Measurements from ENCODE around the gene N4BP2L2. TPM values are rescaled to one million over a fixed set of nuclear protein-coding genes. Genes with fewer than 3 reads are reported as not detected.

N4BP2L2 gene
- total and polyA plus RNA-seq, 2 experiments from 2014 or later = 63.1 to 160 TPM

DNA sequence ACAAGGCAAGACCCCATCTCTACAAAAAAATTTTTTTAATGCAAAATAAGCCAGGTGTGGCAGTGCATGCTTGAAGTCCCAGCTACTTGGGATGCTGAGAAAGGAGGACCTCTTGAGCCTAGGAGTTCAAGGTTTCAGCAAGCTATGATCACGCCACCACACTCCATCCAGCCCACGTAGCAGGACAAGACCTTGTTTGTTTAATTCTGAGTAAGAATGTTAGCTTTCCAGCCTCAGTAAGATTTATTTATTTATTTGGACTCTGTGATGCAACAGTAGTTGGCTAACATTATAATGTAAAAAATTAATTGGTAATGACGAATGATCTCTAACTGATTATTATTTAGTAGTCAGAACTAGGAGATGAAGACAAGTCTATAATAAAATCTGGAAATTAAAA lies 23.3 kb downstream of the N4BP2L2 start (continued):
- TF ChIP-seq, protein P1, sequence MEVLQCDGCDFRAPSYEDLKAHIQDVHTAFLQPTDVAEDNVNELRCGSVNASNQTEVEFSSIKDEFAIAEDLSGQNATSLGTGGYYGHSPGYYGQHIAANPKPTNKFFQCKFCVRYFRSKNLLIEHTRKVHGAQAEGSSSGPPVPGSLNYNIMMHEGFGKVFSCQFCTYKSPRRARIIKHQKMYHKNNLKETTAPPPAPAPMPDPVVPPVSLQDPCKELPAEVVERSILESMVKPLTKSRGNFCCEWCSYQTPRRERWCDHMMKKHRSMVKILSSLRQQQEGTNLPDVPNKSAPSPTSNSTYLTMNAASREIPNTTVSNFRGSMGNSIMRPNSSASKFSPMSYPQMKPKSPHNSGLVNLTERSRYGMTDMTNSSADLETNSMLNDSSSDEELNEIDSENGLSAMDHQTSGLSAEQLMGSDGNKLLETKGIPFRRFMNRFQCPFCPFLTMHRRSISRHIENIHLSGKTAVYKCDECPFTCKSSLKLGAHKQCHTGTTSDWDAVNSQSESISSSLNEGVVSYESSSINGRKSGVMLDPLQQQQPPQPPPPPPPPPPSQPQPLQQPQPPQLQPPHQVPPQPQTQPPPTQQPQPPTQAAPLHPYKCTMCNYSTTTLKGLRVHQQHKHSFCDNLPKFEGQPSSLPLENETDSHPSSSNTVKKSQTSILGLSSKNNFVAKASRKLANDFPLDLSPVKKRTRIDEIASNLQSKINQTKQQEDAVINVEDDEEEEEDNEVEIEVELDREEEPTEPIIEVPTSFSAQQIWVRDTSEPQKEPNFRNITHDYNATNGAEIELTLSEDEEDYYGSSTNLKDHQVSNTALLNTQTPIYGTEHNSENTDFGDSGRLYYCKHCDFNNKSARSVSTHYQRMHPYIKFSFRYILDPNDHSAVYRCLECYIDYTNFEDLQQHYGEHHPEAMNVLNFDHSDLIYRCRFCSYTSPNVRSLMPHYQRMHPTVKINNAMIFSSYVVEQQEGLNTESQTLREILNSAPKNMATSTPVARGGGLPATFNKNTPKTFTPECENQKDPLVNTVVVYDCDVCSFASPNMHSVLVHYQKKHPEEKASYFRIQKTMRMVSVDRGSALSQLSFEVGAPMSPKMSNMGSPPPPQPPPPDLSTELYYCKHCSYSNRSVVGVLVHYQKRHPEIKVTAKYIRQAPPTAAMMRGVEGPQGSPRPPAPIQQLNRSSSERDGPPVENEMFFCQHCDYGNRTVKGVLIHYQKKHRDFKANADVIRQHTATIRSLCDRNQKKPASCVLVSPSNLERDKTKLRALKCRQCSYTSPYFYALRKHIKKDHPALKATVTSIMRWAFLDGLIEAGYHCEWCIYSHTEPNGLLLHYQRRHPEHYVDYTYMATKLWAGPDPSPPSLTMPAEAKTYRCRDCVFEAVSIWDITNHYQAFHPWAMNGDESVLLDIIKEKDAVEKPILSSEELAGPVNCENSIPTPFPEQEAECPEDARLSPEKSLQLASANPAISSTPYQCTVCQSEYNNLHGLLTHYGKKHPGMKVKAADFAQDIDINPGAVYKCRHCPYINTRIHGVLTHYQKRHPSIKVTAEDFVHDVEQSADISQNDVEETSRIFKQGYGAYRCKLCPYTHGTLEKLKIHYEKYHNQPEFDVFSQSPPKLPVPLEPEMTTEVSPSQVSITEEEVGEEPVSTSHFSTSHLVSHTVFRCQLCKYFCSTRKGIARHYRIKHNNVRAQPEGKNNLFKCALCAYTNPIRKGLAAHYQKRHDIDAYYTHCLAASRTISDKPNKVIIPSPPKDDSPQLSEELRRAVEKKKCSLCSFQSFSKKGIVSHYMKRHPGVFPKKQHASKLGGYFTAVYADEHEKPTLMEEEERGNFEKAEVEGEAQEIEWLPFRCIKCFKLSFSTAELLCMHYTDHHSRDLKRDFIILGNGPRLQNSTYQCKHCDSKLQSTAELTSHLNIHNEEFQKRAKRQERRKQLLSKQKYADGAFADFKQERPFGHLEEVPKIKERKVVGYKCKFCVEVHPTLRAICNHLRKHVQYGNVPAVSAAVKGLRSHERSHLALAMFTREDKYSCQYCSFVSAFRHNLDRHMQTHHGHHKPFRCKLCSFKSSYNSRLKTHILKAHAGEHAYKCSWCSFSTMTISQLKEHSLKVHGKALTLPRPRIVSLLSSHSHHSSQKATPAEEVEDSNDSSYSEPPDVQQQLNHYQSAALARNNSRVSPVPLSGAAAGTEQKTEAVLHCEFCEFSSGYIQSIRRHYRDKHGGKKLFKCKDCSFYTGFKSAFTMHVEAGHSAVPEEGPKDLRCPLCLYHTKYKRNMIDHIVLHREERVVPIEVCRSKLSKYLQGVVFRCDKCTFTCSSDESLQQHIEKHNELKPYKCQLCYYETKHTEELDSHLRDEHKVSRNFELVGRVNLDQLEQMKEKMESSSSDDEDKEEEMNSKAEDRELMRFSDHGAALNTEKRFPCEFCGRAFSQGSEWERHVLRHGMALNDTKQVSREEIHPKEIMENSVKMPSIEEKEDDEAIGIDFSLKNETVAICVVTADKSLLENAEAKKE (CRISPR knock-in tag; IDR thresholded peaks at IDR 0.05) = no peak
- TF ChIP-seq POLR2AphosphoS5 (IDR thresholded peaks at IDR 0.05; ENCODE audit: low read depth) (no peak), ZNF331 (CRISPR knock-in tag; IDR thresholded peaks at IDR 0.05; ENCODE audit: low read depth) (no peak), NANOG (IDR thresholded peaks at IDR 0.05; ENCODE audit: borderline replicate concordance) (no peak), EZH2phosphoT487 (IDR thresholded peaks at IDR 0.05; ENCODE audit: unreplicated experiment) (no peak), ZNF114 (CRISPR knock-in tag; IDR thresholded peaks at IDR 0.05) (no peak), JUNB (IDR thresholded peaks at IDR 0.05; ENCODE audit: unreplicated experiment) (no peak), STAT1 (IDR thresholded peaks at IDR 0.05; ENCODE audit: unreplicated experiment) (no peak)
- TF ChIP-seq, protein P2, sequence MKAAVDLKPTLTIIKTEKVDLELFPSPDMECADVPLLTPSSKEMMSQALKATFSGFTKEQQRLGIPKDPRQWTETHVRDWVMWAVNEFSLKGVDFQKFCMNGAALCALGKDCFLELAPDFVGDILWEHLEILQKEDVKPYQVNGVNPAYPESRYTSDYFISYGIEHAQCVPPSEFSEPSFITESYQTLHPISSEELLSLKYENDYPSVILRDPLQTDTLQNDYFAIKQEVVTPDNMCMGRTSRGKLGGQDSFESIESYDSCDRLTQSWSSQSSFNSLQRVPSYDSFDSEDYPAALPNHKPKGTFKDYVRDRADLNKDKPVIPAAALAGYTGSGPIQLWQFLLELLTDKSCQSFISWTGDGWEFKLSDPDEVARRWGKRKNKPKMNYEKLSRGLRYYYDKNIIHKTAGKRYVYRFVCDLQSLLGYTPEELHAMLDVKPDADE (IDR thresholded peaks at IDR 0.05) = no peak

DNA sequence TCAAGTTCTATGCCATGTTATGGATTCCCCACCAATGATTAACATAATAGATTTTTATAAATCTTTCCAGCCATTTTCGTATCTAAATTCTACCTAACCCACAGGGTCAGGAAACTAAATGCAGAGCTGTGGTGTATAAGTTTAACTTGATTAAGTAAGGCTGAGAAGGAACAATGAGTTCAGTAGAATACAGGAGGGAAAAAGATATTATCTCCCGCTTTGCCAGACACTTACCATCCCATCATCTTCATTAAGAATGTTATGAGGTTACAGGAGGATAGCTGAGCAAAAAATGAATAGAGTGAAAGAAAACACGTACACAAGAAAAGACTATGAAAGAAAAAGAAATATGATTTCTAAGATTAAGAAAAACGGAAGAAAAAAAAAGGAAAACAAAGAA lies 27.1 kb downstream of the N4BP2L2 start:
- Mint-ChIP-seq H3K27ac (no peak overlapping the region), H3K27me3 (ENCODE audit: insufficient read depth, low read depth, poor library complexity) (no peaks in the 10 kb centered on the region), H3K4me1 (no peaks in the 10 kb centered on the region), H3K9me3 (no peaks in the 10 kb centered on the region), H3K4me3 (no peak overlapping the region), H3K36me3 (ENCODE audit: low read depth) (peaks cover 6% of the 10 kb centered on the region; the same call in 1 of the 3 replicates)
- H3K79me2 ChIP-seq (replicated peaks; ENCODE audit: insufficient read depth) = no peaks in the 10 kb centered on the region
- no peaks in the 10 kb centered on the region for H3K9me2 ChIP-seq (ENCODE audit: insufficient read depth)
- no peak overlapping the region for H2AFZ ChIP-seq
- H3K4me2 ChIP-seq = no peak overlapping the region
- H3K36me3 ChIP-seq (ENCODE audit: insufficient read depth) = 0 out of 2 replicates have a peak, but pooled peaks cover 4% of the 10 kb centered on the region
- H3K27ac ChIP-seq (ENCODE audit: low read depth) = no peak overlapping the region
- H3F3A ChIP-seq (replicated peaks; ENCODE audit: low read depth) = no peaks in the 10 kb centered on the region
- DNase-seq (ENCODE audit: low spot score) = no peak
- H3K4me3 ChIP-seq = no peak overlapping the region
- ATAC-seq = no peak
- H3K4me1 ChIP-seq (ENCODE audit: insufficient read depth) = no peaks in the 10 kb centered on the region
- no peaks in the 10 kb centered on the region; the same call in 1 of the 2 replicates for H4K20me1 ChIP-seq (replicated peaks; ENCODE audit: insufficient read depth)
- no peaks in the 10 kb centered on the region for H3K27me3 ChIP-seq (ENCODE audit: insufficient read depth)
- TF ChIP-seq REST (IDR thresholded peaks at IDR 0.05; ENCODE audit: unreplicated experiment) = no peak
- TF ChIP-seq JUNB (IDR thresholded peaks at IDR 0.05; ENCODE audit: unreplicated experiment) = no peak
- TF ChIP-seq EZH2phosphoT487 (IDR thresholded peaks at IDR 0.05; ENCODE audit: unreplicated experiment) = no peak

Data from GM23338 (cell line).